22Rv1 (cell line): ENCODE data around the gene THAP4.

Experiments used
- H3K27ac ChIP-seq: fragments of 450-650 bp; 2 replicates; pipeline ENCODE4 v1.5.1; 2017
- CTCF ChIP-seq: fragments of 450-650 bp; IDR thresholded peaks from 2 replicates; pipeline ENCODE4 v1.5.1; 2017; ENCODE audit warnings: mild to moderate bottlenecking
- ZFX ChIP-seq: fragments of 450-650 bp; IDR thresholded peaks from 2 replicates; pipeline ENCODE4 v1.6.1; 2017; ENCODE audit warnings: antibody characterized with exemption, borderline replicate concordance

THAP4 gene

DNA sequence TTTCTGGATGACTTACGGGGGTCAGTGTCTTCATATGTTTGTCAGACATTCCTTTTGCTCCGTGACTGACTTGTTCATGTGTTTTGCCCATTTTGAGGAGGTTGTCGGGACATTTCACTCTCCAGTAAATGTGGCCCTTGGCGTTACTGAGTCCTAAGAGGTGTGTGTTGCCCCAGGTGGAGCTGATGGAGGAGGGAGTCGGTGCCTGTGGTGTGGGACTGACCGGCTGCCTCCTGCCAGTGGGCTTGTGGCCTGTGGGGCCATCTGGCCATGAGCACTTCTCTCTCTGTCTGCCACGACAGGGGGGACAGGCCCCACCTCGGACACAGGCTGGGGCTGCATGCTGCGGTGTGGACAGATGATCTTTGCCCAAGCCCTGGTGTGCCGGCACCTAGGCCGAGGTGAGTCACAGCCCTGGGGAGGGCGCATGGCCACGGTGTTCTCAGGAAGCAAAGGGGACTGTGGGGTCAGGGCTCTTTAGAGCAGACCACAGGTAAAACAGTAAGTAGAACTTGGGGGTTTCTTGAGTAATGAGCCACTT, 16.3 kb upstream of the THAP4 start:
- TF ChIP-seq ZFX (no peak), CTCF (no peak)
- no peak overlapping the region for H3K27ac ChIP-seq

DNA sequence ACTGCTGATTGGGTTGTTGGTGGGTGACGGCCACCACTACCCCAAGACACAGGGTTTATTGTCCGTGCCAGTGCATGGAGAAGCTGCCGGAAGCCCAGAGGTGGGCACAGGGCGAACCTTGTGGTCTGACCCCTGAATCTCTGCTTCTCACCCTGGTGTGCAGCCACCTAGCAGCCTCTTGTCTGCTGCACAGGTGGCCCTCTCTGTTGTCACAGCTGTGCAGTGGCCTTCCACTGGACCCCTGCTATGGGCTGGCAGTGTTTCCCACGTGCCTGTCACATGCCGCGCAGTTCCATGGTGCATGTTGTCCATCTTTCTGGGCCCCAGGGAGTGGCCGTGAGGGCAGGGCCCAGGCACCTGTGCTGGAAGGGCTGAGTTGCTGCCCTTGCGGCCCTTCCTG, 15.8 kb upstream of the THAP4 start:
- TF ChIP-seq CTCF, result no peak

DNA sequence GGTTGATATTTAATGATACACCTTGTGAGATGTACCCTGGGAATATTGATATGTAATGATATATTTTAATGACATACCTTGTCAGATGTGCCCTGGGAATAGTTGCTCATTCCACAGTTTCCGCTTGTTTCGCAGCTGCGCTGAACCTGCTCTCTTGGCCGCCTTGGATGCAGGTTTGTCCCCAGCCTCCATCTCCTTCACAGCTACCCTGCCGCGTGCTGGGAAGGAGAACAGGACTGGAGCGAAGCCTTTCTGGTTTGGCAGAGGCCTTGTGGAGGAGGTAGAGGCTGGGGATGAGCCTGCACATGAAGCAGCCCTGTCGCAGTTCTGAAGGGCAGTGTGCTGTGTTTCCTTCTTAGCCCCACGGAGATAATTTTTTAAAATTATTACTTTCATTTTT, 15.2 kb upstream of the THAP4 start:
- H3K27ac ChIP-seq, result no peak overlapping the region
- TF ChIP-seq ZFX (no peak), CTCF (no peak)

More for the DNA sequence above, 15.8 kb upstream of the THAP4 start:
- H3K27ac ChIP-seq, result no peak overlapping the region

GRCh38 chr2:241649927-241650326, 13.0 kb upstream of the THAP4 start:
- no peak overlapping the region for H3K27ac ChIP-seq
- no peak for TF ChIP-seq ZFX
- no peak for TF ChIP-seq CTCF

GRCh38 chr2:241649404-241649803, 12.4 kb upstream of the THAP4 start:
- no peak overlapping the region for H3K27ac ChIP-seq
- no peak for TF ChIP-seq CTCF
- TF ChIP-seq ZFX, result no peak

- no peak overlapping the region for H3K27ac ChIP-seq
- TF ChIP-seq ZFX, result no peak
- no peak for TF ChIP-seq CTCF
Observed at GRCh38 chr2:241648453-241648852, 11.5 kb upstream of the THAP4 start.

DNA sequence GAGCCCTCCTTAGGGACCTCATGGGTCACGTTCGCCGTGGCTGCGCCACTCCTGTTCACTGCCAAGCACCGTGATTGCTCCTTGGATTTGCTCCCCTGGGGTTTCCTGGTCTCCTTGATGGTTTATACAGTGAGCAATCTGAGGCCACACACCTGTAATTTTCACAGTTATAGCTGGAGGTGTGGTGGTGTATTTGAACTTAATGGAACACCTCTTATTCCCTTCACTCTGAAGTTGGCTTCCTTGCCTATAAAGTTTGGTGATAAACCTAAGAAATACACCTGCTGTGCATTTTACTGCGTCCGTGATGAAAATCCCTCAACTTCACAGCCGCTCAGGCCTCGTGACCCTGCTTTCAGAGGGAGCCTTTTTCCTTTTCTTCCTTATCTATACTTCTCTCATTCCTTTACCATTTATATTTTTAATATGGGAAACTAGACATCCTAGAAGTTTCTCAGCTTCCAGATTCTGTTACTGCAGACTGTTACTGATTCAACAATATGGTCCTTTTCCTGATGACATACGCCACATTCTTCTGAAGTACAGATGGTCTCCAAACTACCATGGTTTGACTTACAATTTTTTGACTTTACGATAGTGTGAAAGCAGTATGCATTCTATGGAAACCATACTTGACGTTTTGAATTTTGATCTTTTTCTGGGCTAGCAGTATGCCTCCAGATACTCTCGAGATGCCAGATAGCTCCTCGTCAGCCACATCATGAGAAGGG, 9.1 kb upstream of the THAP4 start:
- no peak overlapping the region for H3K27ac ChIP-seq
- no peak for TF ChIP-seq ZFX
- TF ChIP-seq CTCF, result no peak
